Measurements from ENCODE around the gene KRT7.

The KRT7 gene

DNA sequence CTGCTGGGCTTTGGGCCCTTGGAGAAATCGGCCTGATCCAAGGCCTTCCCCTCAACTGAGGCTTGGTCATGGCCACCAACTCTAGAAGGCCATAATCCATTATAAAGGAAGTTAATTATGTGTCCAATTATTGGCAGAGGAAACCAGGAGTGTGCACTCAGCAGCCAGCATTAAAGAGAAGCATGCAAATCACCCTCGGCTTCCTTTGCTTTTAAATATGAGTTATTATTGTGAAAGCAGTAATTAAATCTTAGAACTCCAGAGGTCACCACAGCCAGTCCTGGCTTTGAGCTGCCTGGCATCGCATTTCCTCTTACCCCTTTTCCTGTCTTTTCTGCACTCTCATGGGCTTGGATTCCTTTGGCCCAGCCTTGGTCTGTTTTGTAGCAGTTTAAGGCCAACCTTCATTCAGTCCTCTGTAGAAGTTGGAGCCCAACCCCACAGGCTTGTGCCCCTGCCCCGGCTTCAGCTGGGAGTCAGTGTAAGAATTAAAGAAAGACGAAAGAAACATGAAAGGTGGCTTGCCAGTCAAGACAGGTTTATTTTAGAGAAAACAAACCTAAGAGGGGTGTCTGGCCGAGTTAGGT, 26.7 kb downstream of the KRT7 start:
- no peak overlapping the region for H3K9ac ChIP-seq (ENCODE audit: low read length)
- peaks cover 8 to 30% of the 10 kb centered on the region in 2 donors for H3K27me3 ChIP-seq (ENCODE audit: control insufficient read depth in 1 of 2, insufficient read depth in 2 of 2, low read length in 2 of 2)
- no peaks in the 10 kb centered on the region for H3K4me1 ChIP-seq (ENCODE audit: insufficient read depth, low read length)
- H3K4me3 ChIP-seq (ENCODE audit: low read depth in 1 of 2, low read length in 2 of 2): no peak overlapping the region
- H3K27ac ChIP-seq (ENCODE audit: low read depth, low read length): no peak overlapping the region
- no peaks in the 10 kb centered on the region for H3K36me3 ChIP-seq (ENCODE audit: insufficient read depth, low read length)
- H3K9me3 ChIP-seq (ENCODE audit: low read length): no peaks in the 10 kb centered on the region

DNA sequence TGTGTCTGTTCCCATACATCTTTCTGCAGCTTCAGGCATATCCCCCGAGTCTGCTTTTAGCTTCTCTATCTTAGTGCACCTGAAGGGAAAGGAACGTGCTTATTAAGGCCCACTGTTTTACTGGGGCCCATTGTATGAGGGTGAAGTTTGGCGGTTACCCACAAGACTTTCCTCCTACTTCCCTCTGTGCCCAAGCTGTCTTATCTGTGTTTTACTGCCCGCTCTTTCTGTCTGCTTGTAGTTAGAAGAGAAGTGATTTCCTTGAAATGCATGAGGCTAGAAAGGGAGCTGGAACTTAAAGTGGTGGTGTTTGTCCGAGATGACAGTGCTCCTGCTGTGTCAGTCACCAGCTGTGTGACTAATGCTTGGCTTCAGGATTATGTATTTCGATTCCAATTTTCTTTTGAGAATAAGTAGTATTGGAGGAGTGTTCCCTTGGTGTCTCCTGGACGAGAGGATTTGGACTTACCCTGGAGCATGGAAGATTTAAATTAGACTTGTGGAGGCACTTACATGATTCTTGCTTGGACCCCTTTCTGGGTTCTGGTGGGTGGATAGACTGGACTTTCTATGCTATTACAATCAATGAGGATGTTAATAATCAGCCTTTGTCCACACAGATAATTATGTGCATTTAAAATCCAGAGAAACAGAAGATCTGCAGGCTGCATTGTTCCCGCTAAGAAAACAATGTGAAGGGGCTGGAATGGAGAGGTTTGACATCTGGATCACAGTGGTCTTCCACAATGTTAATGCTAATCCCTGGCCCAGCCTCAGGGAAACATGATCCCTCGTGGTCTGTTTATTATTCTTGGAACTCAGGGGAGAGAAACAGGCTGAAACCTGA, 27.5 kb downstream of the KRT7 start:
- H3K9ac ChIP-seq (ENCODE audit: low read length): no peak overlapping the region
- H3K27me3 ChIP-seq (ENCODE audit: control insufficient read depth in 1 of 2, insufficient read depth in 2 of 2, low read length in 2 of 2): peaks cover 8 to 27% of the 10 kb centered on the region in 2 donors

GRCh38 chr12:52261208-52261484, 28.1 kb downstream of the KRT7 start:
- Histone ChIP-seq H3K4me3 (ENCODE audit: low read depth in 1 of 2, low read length in 2 of 2) (no peak overlapping the region), H3K27me3 (ENCODE audit: control insufficient read depth in 1 of 2, insufficient read depth in 2 of 2, low read length in 2 of 2) (peaks cover 8 to 27% of the 10 kb centered on the region in 2 donors), H3K9ac (ENCODE audit: low read length) (no peak overlapping the region), H3K27ac (ENCODE audit: low read depth, low read length) (no peak overlapping the region), H3K4me1 (ENCODE audit: insufficient read depth, low read length) (no peaks in the 10 kb centered on the region), H3K9me3 (ENCODE audit: low read length) (no peaks in the 10 kb centered on the region), H3K36me3 (ENCODE audit: insufficient read depth, low read length) (no peaks in the 10 kb centered on the region)

More for the DNA sequence above, 27.5 kb downstream of the KRT7 start:
- H3K4me3 ChIP-seq (ENCODE audit: low read depth in 1 of 2, low read length in 2 of 2): no peak overlapping the region
- no peaks in the 10 kb centered on the region for H3K9me3 ChIP-seq (ENCODE audit: low read length)
- H3K27ac ChIP-seq (ENCODE audit: low read depth, low read length): no peak overlapping the region
- H3K36me3 ChIP-seq (ENCODE audit: insufficient read depth, low read length): no peaks in the 10 kb centered on the region
- no peaks in the 10 kb centered on the region for H3K4me1 ChIP-seq (ENCODE audit: insufficient read depth, low read length)

DNA sequence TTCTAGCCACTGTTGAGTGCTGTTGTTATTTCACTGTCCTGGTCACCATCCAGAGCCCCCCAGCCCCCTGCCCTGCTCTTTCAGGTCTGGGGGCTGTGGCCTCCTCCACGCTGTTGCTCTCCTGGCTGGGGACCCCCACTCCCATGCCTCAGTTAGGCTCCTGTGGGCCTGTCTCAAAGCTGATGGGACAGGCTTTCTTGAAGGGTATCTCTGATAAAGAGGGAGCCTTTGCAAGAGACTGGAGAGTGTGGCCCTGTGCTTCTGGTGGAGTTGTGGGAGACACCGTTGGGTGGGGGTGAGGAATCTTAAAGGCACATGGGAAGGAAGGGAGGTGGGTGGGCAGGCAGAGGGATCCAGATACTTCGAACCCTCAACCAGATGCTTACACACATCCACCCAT, 29.2 kb downstream of the KRT7 start:
- no peak overlapping the region for H3K27ac ChIP-seq (ENCODE audit: low read depth, low read length)
- no peaks in the 10 kb centered on the region for H3K36me3 ChIP-seq (ENCODE audit: insufficient read depth, low read length)
- no peak overlapping the region for H3K4me3 ChIP-seq (ENCODE audit: low read depth in 1 of 2, low read length in 2 of 2)
- H3K4me1 ChIP-seq (ENCODE audit: insufficient read depth, low read length): no peaks in the 10 kb centered on the region
- H3K27me3 ChIP-seq (ENCODE audit: control insufficient read depth in 1 of 2, insufficient read depth in 2 of 2, low read length in 2 of 2): peaks cover under 1 to 26% of the 10 kb centered on the region in 2 donors
- no peak overlapping the region for H3K9ac ChIP-seq (ENCODE audit: low read length)
- H3K9me3 ChIP-seq (ENCODE audit: low read length): no peaks in the 10 kb centered on the region

- Histone ChIP-seq H3K36me3 (ENCODE audit: insufficient read depth, low read length) (no peaks in the 10 kb centered on the region), H3K4me1 (ENCODE audit: insufficient read depth, low read length) (no peaks in the 10 kb centered on the region), H3K9me3 (ENCODE audit: low read length) (no peaks in the 10 kb centered on the region), H3K27me3 (ENCODE audit: control insufficient read depth in 1 of 2, insufficient read depth in 2 of 2, low read length in 2 of 2) (peaks cover 0 to 10% of the 10 kb centered on the region in 2 donors), H3K9ac (ENCODE audit: low read length) (no peak overlapping the region), H3K27ac (ENCODE audit: low read depth, low read length) (no peak overlapping the region), H3K4me3 (ENCODE audit: low read depth in 1 of 2, low read length in 2 of 2) (no peak overlapping the region)
Observed at GRCh38 chr12:52263761-52264434, 30.9 kb downstream of the KRT7 start.

DNA sequence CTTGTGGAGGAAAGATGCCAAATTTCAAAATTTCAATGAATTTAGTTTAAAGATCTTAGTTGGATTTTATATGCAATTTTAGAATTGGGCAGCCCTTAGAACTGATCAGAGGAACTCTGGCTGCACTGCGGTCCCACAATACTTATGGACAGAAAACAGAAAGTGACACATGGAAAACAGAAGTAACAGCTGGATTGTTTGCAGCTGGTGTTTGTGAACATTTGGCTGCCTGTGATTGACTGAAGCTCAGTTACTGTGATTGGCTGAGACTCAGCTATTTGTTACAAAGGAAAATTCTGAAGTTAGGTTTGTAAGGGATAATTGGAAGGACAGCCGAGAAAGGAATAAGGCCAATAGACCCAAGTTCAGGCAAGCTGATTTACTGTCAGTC, 31.4 kb downstream of the KRT7 start:
- Histone ChIP-seq H3K4me3 (ENCODE audit: low read depth in 1 of 2, low read length in 2 of 2) (no peak overlapping the region), H3K36me3 (ENCODE audit: insufficient read depth, low read length) (no peaks in the 10 kb centered on the region), H3K27ac (ENCODE audit: low read depth, low read length) (no peak overlapping the region), H3K9ac (ENCODE audit: low read length) (no peak overlapping the region), H3K4me1 (ENCODE audit: insufficient read depth, low read length) (no peaks in the 10 kb centered on the region), H3K27me3 (ENCODE audit: control insufficient read depth in 1 of 2, insufficient read depth in 2 of 2, low read length in 2 of 2) (peaks cover 0 to 5% of the 10 kb centered on the region in 2 donors), H3K9me3 (ENCODE audit: low read length) (no peaks in the 10 kb centered on the region)

- H3K9me3 ChIP-seq (ENCODE audit: low read length): no peaks in the 10 kb centered on the region
- no peak overlapping the region for H3K27ac ChIP-seq (ENCODE audit: low read depth, low read length)
- no peak overlapping the region for H3K9ac ChIP-seq (ENCODE audit: low read length)
- no peaks in the 10 kb centered on the region for H3K36me3 ChIP-seq (ENCODE audit: insufficient read depth, low read length)
- H3K27me3 ChIP-seq (ENCODE audit: control insufficient read depth in 1 of 2, insufficient read depth in 2 of 2, low read length in 2 of 2): peaks cover 0 to under 1% of the 10 kb centered on the region in 2 donors
- no peak overlapping the region for H3K4me3 ChIP-seq (ENCODE audit: low read depth in 1 of 2, low read length in 2 of 2)
- no peaks in the 10 kb centered on the region for H3K4me1 ChIP-seq (ENCODE audit: insufficient read depth, low read length)
Observed at GRCh38 chr12:52266514-52266913, 33.5 kb downstream of the KRT7 start.

DNA sequence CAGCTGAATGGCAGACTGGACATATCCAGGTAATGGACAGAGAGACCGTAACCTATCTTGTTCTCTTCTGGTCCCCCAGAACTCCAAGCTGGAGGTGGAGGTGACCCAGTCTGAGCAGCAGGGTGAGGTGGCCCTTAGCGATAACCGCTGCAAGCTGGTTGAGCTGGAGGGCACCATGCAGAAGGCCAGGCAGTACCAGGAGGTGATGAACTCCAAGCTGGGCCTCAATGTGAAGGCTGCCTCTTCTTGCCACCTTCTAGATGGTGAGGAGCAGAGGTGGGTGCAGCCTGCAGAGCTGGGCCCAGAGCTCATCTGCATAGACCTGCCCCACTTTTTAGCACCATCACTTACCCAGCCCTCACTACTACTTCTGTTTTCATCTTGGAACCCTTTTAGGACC, 34.2 kb downstream of the KRT7 start:
- Histone ChIP-seq H3K36me3 (ENCODE audit: insufficient read depth, low read length) (no peaks in the 10 kb centered on the region), H3K9ac (ENCODE audit: low read length) (no peak overlapping the region), H3K27ac (ENCODE audit: low read depth, low read length) (no peak overlapping the region), H3K4me1 (ENCODE audit: insufficient read depth, low read length) (no peaks in the 10 kb centered on the region), H3K27me3 (ENCODE audit: control insufficient read depth in 1 of 2, insufficient read depth in 2 of 2, low read length in 2 of 2) (no peaks in the 10 kb centered on the region), H3K9me3 (ENCODE audit: low read length) (no peaks in the 10 kb centered on the region), H3K4me3 (ENCODE audit: low read depth in 1 of 2, low read length in 2 of 2) (no peak overlapping the region)

DNA sequence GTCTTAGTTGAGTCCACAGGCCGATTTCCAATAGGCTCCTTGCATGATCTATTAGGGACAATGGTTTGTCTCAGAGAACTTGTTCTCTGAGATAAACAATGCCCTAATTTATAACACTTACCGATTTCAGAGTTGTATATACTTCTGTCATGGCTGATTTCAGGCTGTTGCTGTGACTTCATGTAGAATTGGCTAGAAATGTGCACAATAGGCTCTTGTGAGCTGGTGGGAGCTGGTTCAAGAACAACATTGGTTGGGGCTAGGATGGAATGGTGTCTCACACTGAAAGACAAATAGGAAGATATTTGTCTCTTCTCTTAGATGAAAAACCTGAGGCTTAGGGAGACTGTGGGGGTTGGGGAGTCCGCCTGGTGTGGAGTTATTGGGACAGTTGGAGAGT, 34.7 kb downstream of the KRT7 start:
- Histone ChIP-seq H3K27ac (ENCODE audit: low read depth, low read length) (no peak overlapping the region), H3K4me3 (ENCODE audit: low read depth in 1 of 2, low read length in 2 of 2) (no peak overlapping the region)

DNA sequence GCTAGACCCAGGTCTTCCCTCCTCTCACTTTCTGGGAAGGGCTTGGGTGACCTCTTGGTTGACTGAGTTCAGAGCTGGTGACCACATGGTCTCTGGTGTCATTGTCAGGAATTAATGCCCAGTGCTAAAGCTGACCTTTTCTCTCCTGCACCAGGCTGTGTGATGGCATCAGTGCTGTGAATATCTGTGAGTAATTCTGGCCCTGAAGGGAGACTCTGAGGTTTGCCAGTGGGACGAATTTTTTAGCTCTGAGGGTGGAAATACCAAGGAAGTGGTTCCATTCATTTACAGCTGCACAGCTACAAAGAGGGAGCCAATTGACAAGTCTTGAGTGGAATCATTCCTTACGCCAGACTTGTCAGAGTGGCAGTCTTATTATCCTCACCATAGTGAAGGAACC, 35.2 kb downstream of the KRT7 start:
- H3K4me1 ChIP-seq (ENCODE audit: insufficient read depth, low read length): no peaks in the 10 kb centered on the region
- no peaks in the 10 kb centered on the region for H3K27me3 ChIP-seq (ENCODE audit: control insufficient read depth in 1 of 2, insufficient read depth in 2 of 2, low read length in 2 of 2)
- H3K4me3 ChIP-seq (ENCODE audit: low read depth in 1 of 2, low read length in 2 of 2): no peak overlapping the region
- H3K36me3 ChIP-seq (ENCODE audit: insufficient read depth, low read length): no peaks in the 10 kb centered on the region
- H3K27ac ChIP-seq (ENCODE audit: low read depth, low read length): no peak overlapping the region
- H3K9ac ChIP-seq (ENCODE audit: low read length): no peak overlapping the region
- H3K9me3 ChIP-seq (ENCODE audit: low read length): no peaks in the 10 kb centered on the region

More for the DNA sequence above, 34.7 kb downstream of the KRT7 start:
- Histone ChIP-seq H3K4me1 (ENCODE audit: insufficient read depth, low read length) (no peaks in the 10 kb centered on the region), H3K9me3 (ENCODE audit: low read length) (no peaks in the 10 kb centered on the region), H3K36me3 (ENCODE audit: insufficient read depth, low read length) (no peaks in the 10 kb centered on the region), H3K27me3 (ENCODE audit: control insufficient read depth in 1 of 2, insufficient read depth in 2 of 2, low read length in 2 of 2) (no peaks in the 10 kb centered on the region), H3K9ac (ENCODE audit: low read length) (no peak overlapping the region)

DNA sequence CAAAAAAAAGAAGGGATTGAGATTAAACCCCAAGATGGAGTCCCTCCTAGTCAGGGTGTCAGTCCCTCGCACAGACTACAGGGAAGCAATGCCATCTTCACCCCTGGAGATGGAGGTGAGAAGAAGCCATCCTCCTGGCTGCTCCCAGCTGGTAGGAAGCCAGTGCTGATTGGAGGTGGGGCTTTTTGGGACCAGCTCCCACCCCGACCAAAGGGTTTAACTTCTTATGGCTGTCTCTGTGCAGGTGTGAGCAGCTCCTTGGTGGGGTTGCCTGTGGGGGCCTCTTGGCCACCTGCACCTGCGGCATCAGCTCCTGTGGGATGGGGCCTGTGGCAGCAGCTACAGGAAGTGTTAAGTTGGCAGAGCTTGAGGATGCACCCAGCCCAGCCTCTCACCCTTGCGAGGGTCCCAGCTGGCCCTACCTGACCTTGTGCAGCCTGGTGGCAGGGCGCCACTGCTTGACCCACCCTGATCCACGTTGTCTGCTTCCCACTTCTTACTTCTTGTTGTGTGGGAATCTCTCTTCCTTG, 37.6 kb downstream of the KRT7 start:
- Histone ChIP-seq H3K27me3 (ENCODE audit: control insufficient read depth in 1 of 2, insufficient read depth in 2 of 2, low read length in 2 of 2) (no peaks in the 10 kb centered on the region), H3K9ac (ENCODE audit: low read length) (no peak overlapping the region), H3K4me3 (ENCODE audit: low read depth in 1 of 2, low read length in 2 of 2) (no peak overlapping the region), H3K36me3 (ENCODE audit: insufficient read depth, low read length) (no peaks in the 10 kb centered on the region), H3K4me1 (ENCODE audit: insufficient read depth, low read length) (no peaks in the 10 kb centered on the region), H3K9me3 (ENCODE audit: low read length) (no peaks in the 10 kb centered on the region), H3K27ac (ENCODE audit: low read depth, low read length) (no peak overlapping the region)

Measured in muscle layer of colon (tissue), 2 donors.